H9 (cell line): ENCODE results near the gene LPAR1. TPM values are rescaled to one million over a fixed set of nuclear protein-coding genes. Genes with fewer than 3 reads are reported as not detected.

Source experiments
- DNase-seq: peaks from one replicate; pipeline ENCODE4 v3.0.0-alpha.2; 2017
- H2AFZ ChIP-seq: one replicate; pipeline ENCODE4 v1.6.1; 2013; ENCODE audit warnings: mild to moderate bottlenecking, low read length, control low read depth, moderate library complexity
- H2AK5ac ChIP-seq: 2 replicates; pipeline ENCODE4 v1.6.1; 2013; ENCODE audit warnings: low read length, control low read depth, mixed read lengths; ENCODE audit not compliant: insufficient read length
- H2BK120ac ChIP-seq: one replicate; pipeline ENCODE4 v1.6.1; 2013; ENCODE audit warnings: low read depth, mild to moderate bottlenecking, low read length, control low read depth, inconsistent platforms; ENCODE audit not compliant: poor library complexity, severe bottlenecking
- H2BK12ac ChIP-seq: 2 replicates; pipeline ENCODE4 v1.6.1; 2013; ENCODE audit warnings: low read length, control low read depth, mixed read lengths, low read depth; ENCODE audit not compliant: insufficient read length
- H2BK15ac ChIP-seq: 2 replicates; pipeline ENCODE4 v1.6.1; 2013; ENCODE audit warnings: low read depth, low read length, control low read depth
- H2BK20ac ChIP-seq: one replicate; pipeline ENCODE4 v1.6.1; 2013; ENCODE audit warnings: low read depth, mild to moderate bottlenecking, low read length, control low read depth, inconsistent platforms; ENCODE audit not compliant: poor library complexity, severe bottlenecking
- H2BK5ac ChIP-seq: 2 replicates; pipeline ENCODE4 v1.6.1; 2013; ENCODE audit warnings: low read length, control low read depth, mixed read lengths; ENCODE audit not compliant: insufficient read length
- H3K14ac ChIP-seq: 2 replicates; pipeline ENCODE4 v1.6.1; 2013; ENCODE audit warnings: low read length, control low read depth; ENCODE audit not compliant: insufficient read depth
- H3K18ac ChIP-seq: 2 replicates; pipeline ENCODE4 v1.6.1; 2013; ENCODE audit warnings: low read depth, mild to moderate bottlenecking, mixed read lengths, low read length, control low read depth; ENCODE audit not compliant: insufficient read length
- H3K23ac ChIP-seq: 2 replicates; pipeline ENCODE4 v1.6.1; 2013; ENCODE audit warnings: low read length, control low read depth, mixed read lengths, low read depth; ENCODE audit not compliant: insufficient read length
- H3K23me2 ChIP-seq: 2 replicates; pipeline ENCODE4 v1.6.1; 2013; ENCODE audit warnings: low read depth, mild to moderate bottlenecking, mixed read lengths, low read length, control low read depth; ENCODE audit not compliant: insufficient read length, poor library complexity, severe bottlenecking
- H3K27ac ChIP-seq: 2 replicates; pipeline ENCODE4 v1.5.1; 2013; ENCODE audit warnings: low read length, control low read depth, mixed read lengths, low read depth; ENCODE audit not compliant: insufficient read length
- H3K27me3 ChIP-seq: 2 replicates; pipeline ENCODE4 v1.6.1; 2013; ENCODE audit warnings: low read length, control low read depth, inconsistent platforms; ENCODE audit not compliant: insufficient read depth
- H3K4ac ChIP-seq: 2 replicates; pipeline ENCODE4 v1.6.1; 2013; ENCODE audit warnings: low read depth, mild to moderate bottlenecking, control low read depth, inconsistent platforms, low read length, moderate library complexity
- H3K4me1 ChIP-seq: 2 replicates; pipeline ENCODE4 v1.6.1; 2013; ENCODE audit warnings: low read length, control low read depth, inconsistent platforms; ENCODE audit not compliant: insufficient read depth
- H3K4me2 ChIP-seq: 2 replicates; pipeline ENCODE4 v1.6.1; 2013; ENCODE audit warnings: low read length, control low read depth, mixed read lengths; ENCODE audit not compliant: insufficient read length, insufficient read depth
- H3K56ac ChIP-seq: 2 replicates; pipeline ENCODE4 v1.6.1; 2013; ENCODE audit warnings: low read depth, mild to moderate bottlenecking, mixed read lengths, low read length, control low read depth; ENCODE audit not compliant: insufficient read length
- H3K79me1 ChIP-seq: 2 replicates; pipeline ENCODE4 v1.6.1; 2013; ENCODE audit warnings: low read depth, mild to moderate bottlenecking, moderate library complexity, low read length, control low read depth, inconsistent platforms; ENCODE audit not compliant: insufficient read depth, poor library complexity, severe bottlenecking
- H3K79me2 ChIP-seq: 2 replicates; pipeline ENCODE4 v1.6.1; 2013; ENCODE audit warnings: low read length, control low read depth, inconsistent platforms; ENCODE audit not compliant: insufficient read depth
- H3K9ac ChIP-seq: 2 replicates; pipeline ENCODE4 v1.6.1; 2013; ENCODE audit warnings: low read length, control low read depth, mixed read lengths; ENCODE audit not compliant: insufficient read length; ENCODE audit errors: extremely low read depth
- H3K9me3 ChIP-seq: one replicate; pipeline ENCODE4 v1.6.1; 2013; ENCODE audit warnings: low read depth, low read length, inconsistent platforms; ENCODE audit not compliant: control insufficient read depth
- H3T11ph ChIP-seq: one replicate; pipeline ENCODE4 v1.6.1; 2013; ENCODE audit warnings: mild to moderate bottlenecking, low read length, control low read depth, inconsistent platforms
- H4K20me1 ChIP-seq: one replicate; pipeline ENCODE4 v1.6.1; 2013; ENCODE audit not compliant: control insufficient read depth, insufficient read length, insufficient read depth
- H4K5ac ChIP-seq: 2 replicates; pipeline ENCODE4 v1.6.1; 2013; ENCODE audit warnings: low read depth, mild to moderate bottlenecking, mixed read lengths, low read length, control low read depth; ENCODE audit not compliant: insufficient read length
- H4K8ac ChIP-seq: replicated peaks from 2 replicates; pipeline ENCODE4 v1.6.1; 2013; ENCODE audit warnings: low read length, control low read depth, mixed read lengths, low read depth; ENCODE audit not compliant: insufficient read length
- H4K91ac ChIP-seq: 2 replicates; pipeline ENCODE4 v1.6.1; 2013; ENCODE audit warnings: low read depth, mild to moderate bottlenecking, moderate library complexity, mixed read lengths, low read length, control low read depth; ENCODE audit not compliant: insufficient read length
- H3K27ac Mint-ChIP-seq, 3 experiments: 2 replicates in 2 of 3; 3 replicates in 1 of 3; pipeline ENCODE4 v1.8.0; 2020 to 2021; ENCODE audit warnings: mixed read lengths in 3 of 3, mild to moderate bottlenecking in 1 of 3, moderate library complexity in 1 of 3
- H3K27me3 Mint-ChIP-seq: 2 replicates; pipeline ENCODE4 v1.8.0; 2021; ENCODE audit warnings: low read depth, mild to moderate bottlenecking, moderate library complexity, mixed read lengths
- H3K36me3 Mint-ChIP-seq, 3 experiments: 2 replicates in 2 of 3; 3 replicates in 1 of 3; pipeline ENCODE4 v1.8.0; 2020 to 2021; ENCODE audit warnings: low read depth in 3 of 3, mixed read lengths in 3 of 3; ENCODE audit not compliant: insufficient read depth in 1 of 3
- H3K4me1 Mint-ChIP-seq, 2 experiments: 2 replicates each; pipeline ENCODE4 v1.8.0; 2020; ENCODE audit warnings: mixed read lengths in 2 of 2
- H3K4me3 Mint-ChIP-seq, 2 experiments: 2 replicates in 1 of 2; 3 replicates in 1 of 2; pipeline ENCODE4 v1.8.0; 2020 to 2021; ENCODE audit warnings: mild to moderate bottlenecking in 2 of 2, mixed read lengths in 2 of 2, moderate library complexity in 1 of 2
- H3K9me3 Mint-ChIP-seq, 2 experiments: 2 replicates in 1 of 2; 3 replicates in 1 of 2; pipeline ENCODE4 v1.8.0; 2020; ENCODE audit warnings: mild to moderate bottlenecking in 2 of 2, mixed read lengths in 2 of 2, moderate library complexity in 1 of 2
- CTCF ChIP-seq: fragments of 200-600 bp; sonication (generic); conservative IDR thresholded peaks from 3 replicates; pipeline ENCODE4 v1.8.0; 2021; ENCODE audit warnings: antibody characterized with exemption, mild to moderate bottlenecking
- whole genome bisulfite sequencing: extraction: QIAGEN DNeasy Blood & Tissue Kit; methylation state at CpG from one replicate; pipeline ENCODE4 v1.1.7; 2013; ENCODE audit warnings: missing lambda C conversion rate, low lambda C conversion rate, mixed read lengths; ENCODE audit not compliant: insufficient read length; ENCODE audit errors: extremely low coverage; 5-methylcytosine and 5-hydroxymethylcytosine counted together
- total RNA-seq: library from RNA; stranded (reverse); gene quantifications from 2 replicates; pipeline ENCODE4 v1.2.1, GENCODE V29; 2021

LPAR1 gene
- total RNA-seq, 1 experiment from 2014 or later, result 1.3 TPM

- Mint-ChIP-seq H3K36me3 (no peaks in the 10 kb centered on the region), H3K4me3 (no peak overlapping the region), H3K4me1 (no peaks in the 10 kb centered on the region), H3K27ac (no peak overlapping the region), H3K27me3 (no peaks in the 10 kb centered on the region), H3K9me3 (no peaks in the 10 kb centered on the region)
- H3K23ac ChIP-seq, result no peak overlapping the region
- no peaks in the 10 kb centered on the region for H3K9me3 ChIP-seq
- no peak overlapping the region for H2BK20ac ChIP-seq
- H2BK5ac ChIP-seq, result no peak overlapping the region
- no peak overlapping the region for H3K4me2 ChIP-seq
- H3K56ac ChIP-seq, result no peak overlapping the region
- no peak overlapping the region for H2BK15ac ChIP-seq
- no peak overlapping the region for H2BK120ac ChIP-seq
- H2BK12ac ChIP-seq, result no peak overlapping the region
- no peak for TF ChIP-seq CTCF
- no peaks in the 10 kb centered on the region for H3K79me1 ChIP-seq
- no peak overlapping the region for H2AK5ac ChIP-seq
- H4K20me1 ChIP-seq, result no peaks in the 10 kb centered on the region
- H3K27me3 ChIP-seq, result no peaks in the 10 kb centered on the region
- no peak overlapping the region for H3T11ph ChIP-seq
- no peak for DNase-seq
- H3K27ac ChIP-seq, result no peak overlapping the region
- no peak overlapping the region for H3K9ac ChIP-seq
- H4K8ac ChIP-seq, result no peak overlapping the region
- no peak overlapping the region for H3K4ac ChIP-seq
- no peak overlapping the region for H4K5ac ChIP-seq
- no peak overlapping the region for H3K14ac ChIP-seq
- H2AFZ ChIP-seq, result no peak overlapping the region
- no peaks in the 10 kb centered on the region for H3K4me1 ChIP-seq
- no peaks in the 10 kb centered on the region for H3K23me2 ChIP-seq
- H3K18ac ChIP-seq, result no peak overlapping the region
- no peaks in the 10 kb centered on the region for H3K79me2 ChIP-seq
- no peak overlapping the region for H4K91ac ChIP-seq
- no CpG with 5 or more reads among the region's 1 CpG for WGBS
These were observed 24.6 kb downstream of the LPAR1 start for GRCh38 chr9:111013707-111014106.
